ENCODE measurements around the gene IGFALS.

The IGFALS gene

GRCh38 chr16:1787322-1788094 is 6.0 kb downstream of the IGFALS start:
- no peak for TF ChIP-seq CTCF (IDR thresholded peaks at IDR 0.05; ENCODE audit: insufficient read depth, low read length, missing control alignments)
- POLR2A ChIA-PET: no interaction called here
- CTCF ChIA-PET: no interaction called here
- H3K4me3 ChIP-seq (ENCODE audit: low read depth, low read length): no peak overlapping the region
- no peak for DNase-seq (ENCODE audit: low read depth, low spot score)

- ChIA-PET POLR2A (no interaction called here), CTCF (no interaction called here)
- DNase-seq (ENCODE audit: low read depth, low spot score): no peak
- no peak for TF ChIP-seq CTCF (IDR thresholded peaks at IDR 0.05; ENCODE audit: insufficient read depth, low read length, missing control alignments)
- no peak overlapping the region for H3K4me3 ChIP-seq (ENCODE audit: low read depth, low read length)
Measured at GRCh38 chr16:1787056-1787321, 6.5 kb downstream of the IGFALS start.

- DNase-seq (ENCODE audit: low read depth, low spot score): no peak
- ChIA-PET POLR2A (no interaction called here), CTCF (no interaction called here)
- no peak overlapping the region for H3K4me3 ChIP-seq (ENCODE audit: low read depth, low read length)
- TF ChIP-seq CTCF (IDR thresholded peaks at IDR 0.05; ENCODE audit: insufficient read depth, low read length, missing control alignments): no peak
Measured at GRCh38 chr16:1786242-1787055, 7.1 kb downstream of the IGFALS start.

- no peak for TF ChIP-seq CTCF (IDR thresholded peaks at IDR 0.05; ENCODE audit: insufficient read depth, low read length, missing control alignments)
- ChIA-PET POLR2A (no interaction called here), CTCF (interaction anchor here (1.8 to 2.0 kb wide), 2 partner anchors 12 to 144 kb away, joined by 5 to 7 read pairs; no protein-coding TSS in a partner anchor)
- no peak for DNase-seq (ENCODE audit: low read depth, low spot score)
- no peak overlapping the region for H3K4me3 ChIP-seq (ENCODE audit: low read depth, low read length)
Measured at GRCh38 chr16:1785846-1786170, 7.7 kb downstream of the IGFALS start.

- no peak for DNase-seq (ENCODE audit: low read depth, low spot score)
- POLR2A ChIA-PET: no interaction called here
- no peak for TF ChIP-seq CTCF (IDR thresholded peaks at IDR 0.05; ENCODE audit: insufficient read depth, low read length, missing control alignments)
- no peak overlapping the region for H3K4me3 ChIP-seq (ENCODE audit: low read depth, low read length)
- CTCF ChIA-PET: interaction anchor here (0.6 to 2.7 kb wide), 4 partner anchors 8 to 144 kb away, joined by 3 to 9 read pairs (median 6); partner anchors contain the start of gene IGFALS
Measured at GRCh38 chr16:1784977-1785845, 8.3 kb downstream of the IGFALS start.
